Measurements from ENCODE around the gene RAD51B. TPM values are rescaled to one million over a fixed set of nuclear protein-coding genes. Genes with fewer than 3 reads are reported as not detected.

RAD51B gene
- total and polyA plus RNA-seq, 2 of the 13 experiments (the other 11 are each of a cell fraction or from before 2014, with no cell fraction given) = 7.0 to 9.5 TPM

DNA sequence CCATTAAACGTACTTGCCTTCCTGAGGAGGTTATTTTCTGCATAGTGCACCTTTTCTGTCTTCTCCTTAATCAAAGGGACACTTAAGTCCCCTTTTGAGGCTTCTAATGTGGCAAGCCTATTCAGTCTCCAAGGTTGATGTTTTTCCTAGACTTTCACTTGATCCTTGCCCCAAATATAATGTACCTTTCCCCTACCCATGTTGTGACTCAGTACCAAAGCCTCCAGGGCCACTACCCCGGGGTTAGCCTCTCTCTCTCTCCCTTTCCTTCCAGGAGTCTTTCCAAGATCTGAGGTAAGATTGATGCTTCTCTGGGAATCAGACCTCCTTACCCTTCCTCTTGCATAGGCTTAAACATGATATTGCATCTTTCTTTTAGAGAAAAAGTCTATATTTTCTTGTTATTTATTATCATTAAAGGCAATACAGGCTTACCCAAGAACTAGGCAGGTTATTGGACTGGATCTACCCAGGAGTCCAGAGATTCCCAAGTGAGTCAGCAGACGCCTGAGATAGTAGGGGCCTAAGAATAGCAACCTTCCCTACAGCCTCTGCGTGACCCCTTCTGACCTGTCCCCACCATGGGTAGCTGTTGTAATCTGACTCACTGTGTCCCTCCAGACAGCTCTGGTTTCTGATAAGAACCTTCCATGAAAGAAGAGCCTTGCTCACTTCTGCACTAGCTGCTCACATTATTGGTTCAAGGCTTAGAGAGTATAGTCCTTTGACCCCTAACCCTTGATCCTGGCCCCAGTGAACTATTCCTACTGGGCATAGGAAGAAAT lies 800.4 kb downstream of the RAD51B start (continued):
- TF ChIP-seq, protein P1, sequence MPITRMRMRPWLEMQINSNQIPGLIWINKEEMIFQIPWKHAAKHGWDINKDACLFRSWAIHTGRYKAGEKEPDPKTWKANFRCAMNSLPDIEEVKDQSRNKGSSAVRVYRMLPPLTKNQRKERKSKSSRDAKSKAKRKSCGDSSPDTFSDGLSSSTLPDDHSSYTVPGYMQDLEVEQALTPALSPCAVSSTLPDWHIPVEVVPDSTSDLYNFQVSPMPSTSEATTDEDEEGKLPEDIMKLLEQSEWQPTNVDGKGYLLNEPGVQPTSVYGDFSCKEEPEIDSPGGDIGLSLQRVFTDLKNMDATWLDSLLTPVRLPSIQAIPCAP (CRISPR knock-in tag; IDR thresholded peaks at IDR 0.05; ENCODE audit: low read depth) = no peak
- TF ChIP-seq SMC3 (IDR thresholded peaks at IDR 0.05; ENCODE audit: low read length) = no peak
- peak; percentile 87 to 92 for TF ChIP-seq NR2F1 (CRISPR knock-in tag; IDR thresholded peaks at IDR 0.05)
- no peak for TF ChIP-seq ZNF331 (CRISPR knock-in tag; IDR thresholded peaks at IDR 0.05)
- no peak for TF ChIP-seq AHR (CRISPR knock-in tag; IDR thresholded peaks at IDR 0.05)
- TF ChIP-seq KAT8 (CRISPR knock-in tag; IDR thresholded peaks at IDR 0.05) = no peak
- TF ChIP-seq NR2F2 (IDR thresholded peaks at IDR 0.05; ENCODE audit: borderline replicate concordance, low read depth) = peak; percentile 68; the same call in 1 of the 2 replicates
- TF ChIP-seq, protein P2, sequence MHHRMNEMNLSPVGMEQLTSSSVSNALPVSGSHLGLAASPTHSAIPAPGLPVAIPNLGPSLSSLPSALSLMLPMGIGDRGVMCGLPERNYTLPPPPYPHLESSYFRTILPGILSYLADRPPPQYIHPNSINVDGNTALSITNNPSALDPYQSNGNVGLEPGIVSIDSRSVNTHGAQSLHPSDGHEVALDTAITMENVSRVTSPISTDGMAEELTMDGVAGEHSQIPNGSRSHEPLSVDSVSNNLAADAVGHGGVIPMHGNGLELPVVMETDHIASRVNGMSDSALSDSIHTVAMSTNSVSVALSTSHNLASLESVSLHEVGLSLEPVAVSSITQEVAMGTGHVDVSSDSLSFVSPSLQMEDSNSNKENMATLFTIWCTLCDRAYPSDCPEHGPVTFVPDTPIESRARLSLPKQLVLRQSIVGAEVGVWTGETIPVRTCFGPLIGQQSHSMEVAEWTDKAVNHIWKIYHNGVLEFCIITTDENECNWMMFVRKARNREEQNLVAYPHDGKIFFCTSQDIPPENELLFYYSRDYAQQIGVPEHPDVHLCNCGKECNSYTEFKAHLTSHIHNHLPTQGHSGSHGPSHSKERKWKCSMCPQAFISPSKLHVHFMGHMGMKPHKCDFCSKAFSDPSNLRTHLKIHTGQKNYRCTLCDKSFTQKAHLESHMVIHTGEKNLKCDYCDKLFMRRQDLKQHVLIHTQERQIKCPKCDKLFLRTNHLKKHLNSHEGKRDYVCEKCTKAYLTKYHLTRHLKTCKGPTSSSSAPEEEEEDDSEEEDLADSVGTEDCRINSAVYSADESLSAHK (CRISPR knock-in tag; IDR thresholded peaks at IDR 0.05; ENCODE audit: borderline replicate concordance) = no peak
- no peak for TF ChIP-seq SAFB2 (CRISPR knock-in tag; IDR thresholded peaks at IDR 0.05; ENCODE audit: borderline replicate concordance, low read depth)
- TF ChIP-seq NR1H2 (CRISPR knock-in tag; IDR thresholded peaks at IDR 0.05; ENCODE audit: borderline replicate concordance, low read depth) = no peak
- TF ChIP-seq, protein P3, sequence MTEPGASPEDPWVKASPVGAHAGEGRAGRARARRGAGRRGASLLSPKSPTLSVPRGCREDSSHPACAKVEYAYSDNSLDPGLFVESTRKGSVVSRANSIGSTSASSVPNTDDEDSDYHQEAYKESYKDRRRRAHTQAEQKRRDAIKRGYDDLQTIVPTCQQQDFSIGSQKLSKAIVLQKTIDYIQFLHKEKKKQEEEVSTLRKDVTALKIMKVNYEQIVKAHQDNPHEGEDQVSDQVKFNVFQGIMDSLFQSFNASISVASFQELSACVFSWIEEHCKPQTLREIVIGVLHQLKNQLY (CRISPR knock-in tag; IDR thresholded peaks at IDR 0.05) = no peak
- TF ChIP-seq, protein P4, sequence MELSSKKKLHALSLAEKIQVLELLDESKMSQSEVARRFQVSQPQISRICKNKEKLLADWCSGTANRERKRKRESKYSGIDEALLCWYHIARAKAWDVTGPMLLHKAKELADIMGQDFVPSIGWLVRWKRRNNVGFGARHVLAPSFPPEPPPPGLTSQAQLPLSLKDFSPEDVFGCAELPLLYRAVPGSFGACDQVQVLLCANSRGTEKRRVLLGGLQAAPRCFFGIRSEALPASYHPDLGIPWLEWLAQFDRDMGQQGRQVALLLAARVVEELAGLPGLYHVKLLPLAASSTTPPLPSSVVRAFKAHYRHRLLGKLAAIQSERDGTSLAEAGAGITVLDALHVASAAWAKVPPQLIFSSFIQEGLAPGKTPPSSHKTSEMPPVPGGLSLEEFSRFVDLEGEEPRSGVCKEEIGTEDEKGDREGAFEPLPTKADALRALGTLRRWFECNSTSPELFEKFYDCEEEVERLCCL (CRISPR knock-in tag; IDR thresholded peaks at IDR 0.05; ENCODE audit: borderline replicate concordance) = no peak
- TF ChIP-seq DR1 (CRISPR knock-in tag; IDR thresholded peaks at IDR 0.05) = no peak
- no peak for TF ChIP-seq SSRP1 (CRISPR knock-in tag; IDR thresholded peaks at IDR 0.05)
- no peak for TF ChIP-seq DNMT3B (CRISPR knock-in tag; conservative IDR thresholded peaks at IDR 0.05)
- no peak for TF ChIP-seq ZNF432 (CRISPR knock-in tag; IDR thresholded peaks at IDR 0.05; ENCODE audit: borderline replicate concordance)
- no peak for TF ChIP-seq PHB2 (IDR thresholded peaks at IDR 0.05; ENCODE audit: partially characterized antibody)
- TF ChIP-seq EP300 (IDR thresholded peaks at IDR 0.05; ENCODE audit: low read depth in 2 of 2, low read length in 2 of 2) = peak in 1 of 2 experiments; percentile 49; a peak in 1 of 4 replicates
- no peak for TF ChIP-seq EP300 (CRISPR knock-in tag; IDR thresholded peaks at IDR 0.05; ENCODE audit: borderline replicate concordance)
- no peak for TF ChIP-seq HNRNPL (IDR thresholded peaks at IDR 0.05; ENCODE audit: low read depth, low read length)
- peak; percentile 27 for TF ChIP-seq SAP130 (CRISPR knock-in tag; IDR thresholded peaks at IDR 0.05; ENCODE audit: low read depth)
- TF ChIP-seq, protein P5, sequence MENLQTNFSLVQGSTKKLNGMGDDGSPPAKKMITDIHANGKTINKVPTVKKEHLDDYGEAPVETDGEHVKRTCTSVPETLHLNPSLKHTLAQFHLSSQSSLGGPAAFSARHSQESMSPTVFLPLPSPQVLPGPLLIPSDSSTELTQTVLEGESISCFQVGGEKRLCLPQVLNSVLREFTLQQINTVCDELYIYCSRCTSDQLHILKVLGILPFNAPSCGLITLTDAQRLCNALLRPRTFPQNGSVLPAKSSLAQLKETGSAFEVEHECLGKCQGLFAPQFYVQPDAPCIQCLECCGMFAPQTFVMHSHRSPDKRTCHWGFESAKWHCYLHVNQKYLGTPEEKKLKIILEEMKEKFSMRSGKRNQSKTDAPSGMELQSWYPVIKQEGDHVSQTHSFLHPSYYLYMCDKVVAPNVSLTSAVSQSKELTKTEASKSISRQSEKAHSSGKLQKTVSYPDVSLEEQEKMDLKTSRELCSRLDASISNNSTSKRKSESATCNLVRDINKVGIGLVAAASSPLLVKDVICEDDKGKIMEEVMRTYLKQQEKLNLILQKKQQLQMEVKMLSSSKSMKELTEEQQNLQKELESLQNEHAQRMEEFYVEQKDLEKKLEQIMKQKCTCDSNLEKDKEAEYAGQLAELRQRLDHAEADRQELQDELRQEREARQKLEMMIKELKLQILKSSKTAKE (CRISPR knock-in tag; IDR thresholded peaks at IDR 0.05; ENCODE audit: borderline replicate concordance) = no peak
- peak; percentile 44; the same call in 1 of the 2 replicates for TF ChIP-seq HMG20A (CRISPR knock-in tag; IDR thresholded peaks at IDR 0.05; ENCODE audit: borderline replicate concordance)

Measured in HepG2 (cell line).